Astrocyte of the spinal cord (primary cell): Measurements from ENCODE around the gene RBM11.
A peak's percentile ranks its signal among the peaks of the same experiment; 100 is the strongest.

Experiments used
- DNase-seq: peaks from one replicate; pipeline ENCODE4 v3.0.0; 2011; ENCODE audit warnings: low read depth, low spot score
- H3K4me3 ChIP-seq: 2 replicates; pipeline ENCODE4 v1.5.1; 2011; ENCODE audit warnings: low read depth, mild to moderate bottlenecking, low read length, moderate library complexity
- CTCF ChIP-seq: IDR thresholded peaks from 2 replicates; pipeline ENCODE4 v1.5.1; 2012; ENCODE audit warnings: low read depth, mild to moderate bottlenecking, low read length, inconsistent platforms
- in situ Hi-C: cut with HindIII; loops from 2 replicates; pipeline ENCODE4 v1.10.0; 2017; ENCODE audit warnings: low sequenced_read_pairs

The RBM11 gene

GRCh38 chr21:14245711-14246110, 29.8 kb downstream of the RBM11 start:
- DNase-seq = no peak
- TF ChIP-seq CTCF = no peak
- in situ Hi-C loops = no loop called here
- H3K4me3 ChIP-seq = no peak overlapping the region

GRCh38 chr21:14251336-14251735, 35.4 kb downstream of the RBM11 start:
- no peak for DNase-seq
- in situ Hi-C loops = no loop called here
- TF ChIP-seq CTCF = no peak
- H3K4me3 ChIP-seq = no peak overlapping the region

GRCh38 chr21:14259747-14260146, 43.8 kb downstream of the RBM11 start:
- TF ChIP-seq CTCF = peak; percentile 50
- DNase-seq = peak; percentile 38
- in situ Hi-C loops = no loop called here
- no peak overlapping the region for H3K4me3 ChIP-seq

GRCh38 chr21:14260174-14260764, 44.3 kb downstream of the RBM11 start:
- no peak for TF ChIP-seq CTCF
- no peak overlapping the region for H3K4me3 ChIP-seq
- no peak for DNase-seq
- in situ Hi-C loops = no loop called here

GRCh38 chr21:14262039-14262438, 46.1 kb downstream of the RBM11 start:
- TF ChIP-seq CTCF = no peak
- DNase-seq = no peak
- H3K4me3 ChIP-seq = no peak overlapping the region
- in situ Hi-C loops = no loop called here

GRCh38 chr21:14263879-14264278, 47.9 kb downstream of the RBM11 start:
- no peak for DNase-seq
- in situ Hi-C loops = no loop called here

More at GRCh38 chr21:14263879-14264278, 47.9 kb downstream of the RBM11 start:
- no peak overlapping the region for H3K4me3 ChIP-seq
- no peak for TF ChIP-seq CTCF
